ENCODE measurements around the gene SYTL2. TPM values are rescaled to one million over a fixed set of nuclear protein-coding genes. Genes with fewer than 3 reads are reported as not detected.

The SYTL2 gene
- total and polyA plus RNA-seq, 2 experiments from 2014 or later, result 3.4 to 7.2 TPM

DNA sequence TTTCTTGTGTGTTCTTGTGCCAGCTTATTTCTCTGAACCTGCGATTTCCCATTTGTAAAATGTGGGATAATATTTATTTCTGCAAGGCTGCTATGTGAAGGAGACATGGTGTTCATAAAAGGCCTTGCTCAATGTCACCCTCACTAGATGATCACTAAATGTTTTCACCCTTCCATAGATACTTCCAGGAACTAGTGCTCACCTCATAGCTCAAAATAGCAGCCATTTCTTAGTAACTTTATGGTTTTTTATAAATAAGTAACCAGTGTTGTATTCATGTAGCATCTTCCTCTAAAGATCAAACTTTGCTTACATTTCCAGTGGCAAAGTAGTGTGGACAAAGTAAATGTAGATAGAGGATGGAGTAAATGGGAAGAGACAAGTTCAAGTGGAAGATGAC lies 23.8 kb downstream of the SYTL2 start:
- DNase-seq (ENCODE audit: low spot score), result no peak
- H3K4me1 ChIP-seq (ENCODE audit: insufficient read depth), result no peaks in the 10 kb centered on the region
- TF ChIP-seq CREB1 (CRISPR knock-in tag; IDR thresholded peaks at IDR 0.05; ENCODE audit: low read depth), result no peak
- TF ChIP-seq JUNB (IDR thresholded peaks at IDR 0.05; ENCODE audit: unreplicated experiment), result no peak
- no peak for TF ChIP-seq EZH2phosphoT487 (IDR thresholded peaks at IDR 0.05; ENCODE audit: unreplicated experiment)
- TF ChIP-seq ETS1 (IDR thresholded peaks at IDR 0.05), result no peak
- TF ChIP-seq ZNF331 (CRISPR knock-in tag; IDR thresholded peaks at IDR 0.05; ENCODE audit: low read depth), result no peak
- TF ChIP-seq EZH2 (IDR thresholded peaks at IDR 0.05; ENCODE audit: low read depth, unreplicated experiment), result no peak
- TF ChIP-seq STAT1 (IDR thresholded peaks at IDR 0.05; ENCODE audit: unreplicated experiment), result no peak
- TF ChIP-seq POLR2AphosphoS5 (IDR thresholded peaks at IDR 0.05; ENCODE audit: low read depth), result no peak
- TF ChIP-seq ZNF114 (CRISPR knock-in tag; IDR thresholded peaks at IDR 0.05), result no peak
- TF ChIP-seq NANOG (IDR thresholded peaks at IDR 0.05; ENCODE audit: borderline replicate concordance), result no peak
- TF ChIP-seq CTCF (conservative IDR thresholded peaks at IDR 0.05; ENCODE audit: low read depth in 2 of 2), result no peak
- no peak for TF ChIP-seq ZNF462 (CRISPR knock-in tag; IDR thresholded peaks at IDR 0.05)
- TF ChIP-seq, protein P1, sequence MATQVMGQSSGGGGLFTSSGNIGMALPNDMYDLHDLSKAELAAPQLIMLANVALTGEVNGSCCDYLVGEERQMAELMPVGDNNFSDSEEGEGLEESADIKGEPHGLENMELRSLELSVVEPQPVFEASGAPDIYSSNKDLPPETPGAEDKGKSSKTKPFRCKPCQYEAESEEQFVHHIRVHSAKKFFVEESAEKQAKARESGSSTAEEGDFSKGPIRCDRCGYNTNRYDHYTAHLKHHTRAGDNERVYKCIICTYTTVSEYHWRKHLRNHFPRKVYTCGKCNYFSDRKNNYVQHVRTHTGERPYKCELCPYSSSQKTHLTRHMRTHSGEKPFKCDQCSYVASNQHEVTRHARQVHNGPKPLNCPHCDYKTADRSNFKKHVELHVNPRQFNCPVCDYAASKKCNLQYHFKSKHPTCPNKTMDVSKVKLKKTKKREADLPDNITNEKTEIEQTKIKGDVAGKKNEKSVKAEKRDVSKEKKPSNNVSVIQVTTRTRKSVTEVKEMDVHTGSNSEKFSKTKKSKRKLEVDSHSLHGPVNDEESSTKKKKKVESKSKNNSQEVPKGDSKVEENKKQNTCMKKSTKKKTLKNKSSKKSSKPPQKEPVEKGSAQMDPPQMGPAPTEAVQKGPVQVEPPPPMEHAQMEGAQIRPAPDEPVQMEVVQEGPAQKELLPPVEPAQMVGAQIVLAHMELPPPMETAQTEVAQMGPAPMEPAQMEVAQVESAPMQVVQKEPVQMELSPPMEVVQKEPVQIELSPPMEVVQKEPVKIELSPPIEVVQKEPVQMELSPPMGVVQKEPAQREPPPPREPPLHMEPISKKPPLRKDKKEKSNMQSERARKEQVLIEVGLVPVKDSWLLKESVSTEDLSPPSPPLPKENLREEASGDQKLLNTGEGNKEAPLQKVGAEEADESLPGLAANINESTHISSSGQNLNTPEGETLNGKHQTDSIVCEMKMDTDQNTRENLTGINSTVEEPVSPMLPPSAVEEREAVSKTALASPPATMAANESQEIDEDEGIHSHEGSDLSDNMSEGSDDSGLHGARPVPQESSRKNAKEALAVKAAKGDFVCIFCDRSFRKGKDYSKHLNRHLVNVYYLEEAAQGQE (IDR thresholded peaks at IDR 0.05; ENCODE audit: unreplicated experiment), result no peak
- peaks cover 8% of the 10 kb centered on the region for H3K9me3 Mint-ChIP-seq
- H3F3A ChIP-seq (replicated peaks; ENCODE audit: low read depth), result no peaks in the 10 kb centered on the region
- ATAC-seq, result no peak
- no peaks in the 10 kb centered on the region for H3K27me3 ChIP-seq (ENCODE audit: insufficient read depth)
- H3K4me2 ChIP-seq, result no peak overlapping the region
- no peak overlapping the region for H3K27ac ChIP-seq (ENCODE audit: low read depth)
- H3K36me3 Mint-ChIP-seq (ENCODE audit: low read depth), result peaks cover 7% of the 10 kb centered on the region
- H3K27me3 Mint-ChIP-seq (ENCODE audit: insufficient read depth, low read depth, poor library complexity), result no peaks in the 10 kb centered on the region
- 0 out of 2 replicates have a peak, but pooled peaks cover 7% of the 10 kb centered on the region for H3K9me2 ChIP-seq (ENCODE audit: insufficient read depth)
- H4K20me1 ChIP-seq (replicated peaks; ENCODE audit: insufficient read depth), result no peaks in the 10 kb centered on the region
- no peak overlapping the region for H3K27ac Mint-ChIP-seq
- H3K4me3 Mint-ChIP-seq, result no peak overlapping the region
- H3K4me3 ChIP-seq, result no peak overlapping the region
- H2AFZ ChIP-seq, result no peak overlapping the region
- H3K4me1 Mint-ChIP-seq, result peaks cover 3% of the 10 kb centered on the region; the same call in 2 of the 3 replicates
- no peaks in the 10 kb centered on the region for H3K79me2 ChIP-seq (replicated peaks; ENCODE audit: insufficient read depth)
- H3K36me3 ChIP-seq (ENCODE audit: insufficient read depth), result no peaks in the 10 kb centered on the region

Measured in GM23338 (cell line).